Measurements from ENCODE around the gene CBLN3.
"Not testable (repeated sequence)": the region's sequence is repeated elsewhere in the genome, so short reads cannot be mapped to it uniquely, and the experiment has no call there.

The CBLN3 gene

GRCh38 chr14:24429395-24430142 lies at the start of gene CBLN3, which contains the start of gene KHNYN:
CBLN3 (minus strand) TSS chr14:24429668; CDS start chr14:24429054, 614 bp downstream.
KHNYN (plus strand) TSS chr14:24429954; CDS start chr14:24430731, 777 bp downstream.
- no peak for TF ChIP-seq CTCF (IDR thresholded peaks at IDR 0.05; ENCODE audit: control insufficient read depth, insufficient read depth, low read depth, low read length, missing control alignments)
- DNase-seq (ENCODE audit: low read depth): peak; percentile 78
- H3K4me3 ChIP-seq (ENCODE audit: control insufficient read depth, low read depth, low read length): peak within 1 kb of the TSS; percentile 65

DNA sequence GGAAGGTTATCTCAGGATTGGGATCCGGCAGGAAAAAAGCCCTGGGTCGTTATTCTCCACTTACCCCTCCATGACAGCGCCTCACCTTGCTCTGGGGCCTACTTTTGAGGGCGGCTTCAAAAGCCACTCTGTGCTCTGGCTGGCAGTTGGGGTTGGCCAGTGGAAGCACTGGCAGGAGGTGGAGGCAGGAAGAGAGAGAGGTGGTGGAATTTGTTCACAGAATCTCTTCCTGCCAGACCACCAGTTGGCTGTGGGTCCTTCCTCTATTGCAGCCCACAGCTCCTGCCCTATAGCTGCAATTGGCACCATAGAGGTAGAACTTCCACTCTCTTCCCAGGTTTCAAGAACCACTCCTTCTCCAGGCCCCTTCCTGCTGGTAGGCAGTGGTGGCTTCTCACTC lies 45.8 kb upstream of the CBLN3 start:
- DNase-seq (ENCODE audit: low read depth): no peak
- no peak overlapping the region for H3K4me3 ChIP-seq (ENCODE audit: control insufficient read depth, low read depth, low read length)
- no peak for TF ChIP-seq CTCF (IDR thresholded peaks at IDR 0.05; ENCODE audit: control insufficient read depth, insufficient read depth, low read depth, low read length, missing control alignments)

DNA sequence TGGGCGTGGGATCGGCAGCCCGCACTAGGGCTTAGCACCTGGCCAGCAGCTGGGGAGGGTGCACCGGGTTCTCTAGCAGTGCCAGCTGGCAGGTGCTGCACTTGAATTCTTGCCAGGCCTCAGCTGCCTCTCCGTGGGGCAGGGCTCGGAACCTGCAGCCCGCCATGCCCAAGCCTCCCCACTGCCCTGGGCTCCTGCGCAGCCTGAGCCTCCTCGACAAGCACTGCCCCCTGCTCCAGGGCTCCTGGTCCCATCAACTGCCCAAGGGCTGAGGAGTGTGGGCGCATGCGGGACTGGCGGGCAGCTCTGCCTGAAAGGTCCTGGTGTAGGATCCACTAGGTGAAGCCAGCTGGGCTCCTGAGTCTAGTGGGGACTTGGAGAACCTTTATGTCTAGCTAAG lies 43.7 kb upstream of the CBLN3 start:
- no peak overlapping the region for H3K4me3 ChIP-seq (ENCODE audit: control insufficient read depth, low read depth, low read length)
- no peak for DNase-seq (ENCODE audit: low read depth)
- no peak for TF ChIP-seq CTCF (IDR thresholded peaks at IDR 0.05; ENCODE audit: control insufficient read depth, insufficient read depth, low read depth, low read length, missing control alignments)

- DNase-seq (ENCODE audit: low read depth); H3K4me3 ChIP-seq (ENCODE audit: control insufficient read depth, low read depth, low read length): not testable (repeated sequence)
These were observed 41.0 kb upstream of the CBLN3 start for GRCh38 chr14:24470450-24470849.

GRCh38 chr14:24465805-24466204 lies 36.3 kb upstream of the CBLN3 start:
- no peak overlapping the region for H3K4me3 ChIP-seq (ENCODE audit: control insufficient read depth, low read depth, low read length)
- no peak for DNase-seq (ENCODE audit: low read depth)
- no peak for TF ChIP-seq CTCF (IDR thresholded peaks at IDR 0.05; ENCODE audit: control insufficient read depth, insufficient read depth, low read depth, low read length, missing control alignments)

DNA sequence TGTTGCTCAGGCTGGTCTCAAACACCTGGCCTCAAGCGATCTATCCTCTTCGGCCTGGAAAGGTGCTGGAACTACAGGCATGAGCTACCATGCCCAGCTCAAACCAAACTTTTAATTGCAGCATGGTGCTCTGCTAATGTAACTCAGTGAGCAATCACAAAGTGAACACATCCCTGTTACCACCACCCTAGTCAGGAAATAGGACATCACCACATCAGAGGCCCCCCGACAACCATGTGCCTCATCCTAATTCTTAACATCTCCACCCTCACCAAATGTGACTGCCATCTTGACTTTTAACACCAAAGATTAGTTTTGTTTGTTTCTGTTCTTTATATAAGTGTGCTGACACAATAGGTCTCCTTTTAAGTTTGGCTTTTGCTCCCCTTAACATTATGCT lies 35.9 kb upstream of the CBLN3 start:
- no peak for TF ChIP-seq CTCF (IDR thresholded peaks at IDR 0.05; ENCODE audit: control insufficient read depth, insufficient read depth, low read depth, low read length, missing control alignments)
- no peak overlapping the region for H3K4me3 ChIP-seq (ENCODE audit: control insufficient read depth, low read depth, low read length)
- no peak for DNase-seq (ENCODE audit: low read depth)

DNA sequence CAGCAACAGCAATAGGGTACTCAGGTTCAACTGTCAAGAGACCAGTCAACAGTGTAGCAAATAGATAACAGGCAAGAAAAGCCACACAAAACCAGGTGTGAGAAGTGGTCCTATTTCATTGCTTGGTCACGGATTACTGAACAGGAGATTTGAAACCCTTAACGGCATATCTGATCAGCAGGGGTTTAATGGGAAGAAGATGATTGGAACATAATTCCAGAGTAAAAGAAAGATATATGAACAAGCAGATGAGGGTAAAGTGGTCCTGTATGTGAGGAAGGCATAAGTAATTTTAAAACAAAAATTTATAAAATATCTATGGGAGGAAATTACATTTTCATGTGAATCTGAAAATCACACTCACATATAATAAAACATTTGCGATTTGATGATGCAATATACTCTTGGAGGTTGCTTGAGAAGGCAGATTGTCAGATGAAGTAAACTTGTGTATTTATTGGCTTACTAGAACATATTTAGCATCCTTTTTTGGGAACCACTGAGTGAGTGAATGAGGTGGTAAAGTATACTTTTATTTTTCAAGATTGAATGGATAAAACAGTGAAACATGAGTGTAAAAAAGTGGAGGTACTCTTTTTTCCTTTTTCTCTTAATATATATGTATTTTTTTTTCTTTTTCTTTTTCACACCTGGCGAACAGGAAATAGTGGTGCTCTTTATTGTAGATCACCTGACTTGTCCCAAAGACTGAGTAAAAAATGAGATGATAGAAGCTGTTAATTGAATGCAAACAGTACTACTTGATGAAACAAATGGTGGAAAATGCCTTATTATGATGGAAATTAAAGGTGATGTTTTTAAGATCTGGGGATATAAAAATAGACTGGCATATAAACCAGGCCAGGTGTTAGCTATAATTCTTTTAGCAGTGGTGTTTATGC lies 34.7 kb upstream of the CBLN3 start:
- no peak overlapping the region for H3K4me3 ChIP-seq (ENCODE audit: control insufficient read depth, low read depth, low read length)
- DNase-seq (ENCODE audit: low read depth): no peak
- no peak for TF ChIP-seq CTCF (IDR thresholded peaks at IDR 0.05; ENCODE audit: control insufficient read depth, insufficient read depth, low read depth, low read length, missing control alignments)

Data from AG09309 (cell line).